HFFc6 (cell line): Measurements from ENCODE around the gene RAD51B. TPM values are rescaled to one million over a fixed set of nuclear protein-coding genes. Genes with fewer than 3 reads are reported as not detected.
A peak's percentile ranks its signal among the peaks of the same experiment; 100 is the strongest.

ENCODE experiments used
- DNase-seq: peaks from one replicate; pipeline ENCODE4 v3.0.0-alpha.2; 2018
- H3K27ac Mint-ChIP-seq: 2 replicates; pipeline ENCODE4 v1.8.0; 2020; ENCODE audit warnings: mild to moderate bottlenecking, mixed read lengths
- H3K27me3 Mint-ChIP-seq: 2 replicates; pipeline ENCODE4 v1.8.0; 2021; ENCODE audit warnings: mild to moderate bottlenecking, moderate library complexity, mixed read lengths; ENCODE audit not compliant: insufficient read depth
- H3K36me3 Mint-ChIP-seq: 2 replicates; pipeline ENCODE4 v1.8.0; 2021; ENCODE audit warnings: low read depth, mixed read lengths
- H3K4me1 Mint-ChIP-seq: 2 replicates; pipeline ENCODE4 v1.8.0; 2020; ENCODE audit warnings: low read depth, mixed read lengths
- H3K4me3 Mint-ChIP-seq: 2 replicates; pipeline ENCODE4 v1.8.0; 2020; ENCODE audit warnings: mild to moderate bottlenecking, moderate library complexity, mixed read lengths
- H3K9me3 Mint-ChIP-seq: 2 replicates; pipeline ENCODE4 v1.8.0; 2020; ENCODE audit warnings: mild to moderate bottlenecking, mixed read lengths
- CTCF ChIP-seq: fragments of 200-600 bp; sonication (generic); IDR thresholded peaks from 2 replicates; pipeline ENCODE4 v1.5.0; 2021; ENCODE audit warnings: antibody characterized with exemption, mild to moderate bottlenecking
- total RNA-seq, 6 experiments: library from RNA; stranded (reverse); fragmentation: NEBNext Ultra II Directional; extraction: Animal tissue kit (Norgen Biotek cat#: 25700); gene quantifications; 2 replicates in 1 of 6; 3 replicates in 5 of 6; pipeline ENCODE4 v1.2.3, GENCODE V29; 2021

The RAD51B gene
- total RNA-seq, 6 experiments from 2014 or later = 7.1 to 12.4 (median 9.6) TPM

DNA sequence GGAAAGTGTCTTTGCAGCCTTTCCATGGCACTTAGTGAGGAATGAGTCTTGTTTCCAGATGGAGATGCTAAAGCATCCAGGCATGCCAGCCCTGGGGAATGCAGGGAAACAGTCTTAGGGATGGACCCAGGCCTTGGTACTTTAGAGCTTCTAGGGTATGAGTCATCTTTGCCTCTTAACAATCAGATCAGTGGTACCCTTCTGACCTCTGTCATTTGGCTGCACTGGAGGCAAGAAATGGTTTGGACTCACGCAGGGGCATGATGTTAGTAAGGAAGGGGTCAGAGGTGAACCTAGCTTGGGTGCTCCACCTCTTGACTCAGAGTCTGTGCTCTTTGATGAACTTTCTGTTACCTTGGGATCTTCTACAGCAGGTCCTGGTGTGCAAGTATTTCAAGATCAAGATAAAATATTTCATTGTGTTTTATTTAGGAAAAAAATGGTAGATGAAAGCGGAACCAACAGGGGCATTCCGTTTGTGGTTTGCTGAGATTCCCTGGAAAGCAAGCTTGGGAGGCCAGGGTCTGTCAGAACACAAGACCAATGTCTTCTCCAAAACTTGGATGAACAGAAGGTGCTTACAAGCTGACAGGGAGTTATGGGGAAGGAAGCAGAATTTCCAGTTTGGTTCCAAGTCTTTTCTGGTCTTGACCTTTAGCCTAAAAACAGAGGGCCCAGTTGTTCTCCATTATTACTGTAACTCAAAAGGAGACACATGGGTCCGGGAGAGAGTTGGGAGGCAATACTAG lies 757.1 kb downstream of the RAD51B start:
- no peak for TF ChIP-seq CTCF
- H3K36me3 Mint-ChIP-seq = peaks cover 11% of the 10 kb centered on the region
- H3K9me3 Mint-ChIP-seq = peaks cover 8% of the 10 kb centered on the region
- H3K4me3 Mint-ChIP-seq = peak overlapping the region; percentile 23
- H3K27me3 Mint-ChIP-seq = peaks cover 3% of the 10 kb centered on the region
- H3K4me1 Mint-ChIP-seq = peaks cover 62% of the 10 kb centered on the region
- peak overlapping the region; percentile 93 for H3K27ac Mint-ChIP-seq
- peak; percentile 61 for DNase-seq

- H3K36me3 Mint-ChIP-seq = peaks cover 22% of the 10 kb centered on the region
Observed at GRCh38 chr14:68577802-68578541, 758.4 kb downstream of the RAD51B start.

DNA sequence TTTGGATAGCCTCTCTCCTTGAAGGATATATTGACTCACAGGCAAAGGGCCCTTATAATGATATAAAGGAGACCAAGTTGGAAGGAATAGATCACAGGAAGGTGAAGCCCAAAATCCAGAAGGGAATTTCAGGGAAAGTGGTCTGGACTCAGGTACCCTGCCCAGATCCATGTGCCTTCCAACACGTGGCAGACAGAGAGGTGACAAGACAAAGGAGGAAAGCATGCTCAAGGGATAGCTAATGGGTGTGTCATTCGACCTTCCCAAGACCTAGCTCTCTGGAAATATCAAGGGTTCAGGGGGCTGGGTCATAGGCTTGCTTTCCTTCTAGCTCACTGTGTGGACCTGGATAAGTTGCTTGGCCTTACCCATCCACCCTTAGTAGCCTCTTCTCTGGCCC lies 759.0 kb downstream of the RAD51B start:
- Mint-ChIP-seq H3K4me3 (0 out of 2 replicates have a peak overlapping the region, but pooled peaks have one; percentile 75), H3K4me1 (peaks cover 62% of the 10 kb centered on the region), H3K9me3 (peaks cover 14% of the 10 kb centered on the region), H3K27me3 (peaks cover 5% of the 10 kb centered on the region; the same call in 1 of the 2 replicates), H3K27ac (peak overlapping the region; percentile 93), H3K36me3 (peaks cover 22% of the 10 kb centered on the region)
- no peak for DNase-seq
- no peak for TF ChIP-seq CTCF

More at GRCh38 chr14:68577802-68578541, 758.4 kb downstream of the RAD51B start:
- Mint-ChIP-seq H3K27ac (peak overlapping the region; percentile 93), H3K4me1 (peaks cover 62% of the 10 kb centered on the region), H3K9me3 (peaks cover 14% of the 10 kb centered on the region), H3K4me3 (peak overlapping the region; percentile 75), H3K27me3 (peaks cover 5% of the 10 kb centered on the region)
- no peak for TF ChIP-seq CTCF
- peak; percentile 99 for DNase-seq

GRCh38 chr14:68580096-68580645 lies 760.6 kb downstream of the RAD51B start:
- H3K4me3 Mint-ChIP-seq = no peak overlapping the region
- peak overlapping the region; percentile 56; the same call in 1 of the 2 replicates for H3K27ac Mint-ChIP-seq
- no peak for TF ChIP-seq CTCF
- peaks cover 22% of the 10 kb centered on the region for H3K36me3 Mint-ChIP-seq
- H3K4me1 Mint-ChIP-seq = peaks cover 52% of the 10 kb centered on the region
- H3K27me3 Mint-ChIP-seq = peaks cover 2% of the 10 kb centered on the region; the same call in 1 of the 2 replicates
- DNase-seq = no peak
- H3K9me3 Mint-ChIP-seq = peaks cover 14% of the 10 kb centered on the region

- peaks cover 22% of the 10 kb centered on the region for H3K36me3 Mint-ChIP-seq
- H3K4me3 Mint-ChIP-seq = no peak overlapping the region
- peaks cover 2% of the 10 kb centered on the region; the same call in 1 of the 2 replicates for H3K27me3 Mint-ChIP-seq
- no peak overlapping the region for H3K27ac Mint-ChIP-seq
- TF ChIP-seq CTCF = no peak
- H3K4me1 Mint-ChIP-seq = peaks cover 52% of the 10 kb centered on the region
- no peak for DNase-seq
- peaks cover 14% of the 10 kb centered on the region for H3K9me3 Mint-ChIP-seq
Observed at GRCh38 chr14:68580671-68581070, 761.1 kb downstream of the RAD51B start.
